Measurements from ENCODE around the gene ZNF207.

Gene ZNF207

GRCh38 chr17:32323046-32323445 lies 26.9 kb upstream of the ZNF207 start:
- no peaks in the 10 kb centered on the region for H3K9me3 Mint-ChIP-seq (ENCODE audit: low read depth)
- H3K4me3 Mint-ChIP-seq, result no peak overlapping the region
- no peak overlapping the region for H3K27ac Mint-ChIP-seq
- H3K27me3 Mint-ChIP-seq, result no peaks in the 10 kb centered on the region
- H3K36me3 Mint-ChIP-seq, result no peaks in the 10 kb centered on the region
- H3K4me1 Mint-ChIP-seq (ENCODE audit: low read depth), result peaks cover 24% of the 10 kb centered on the region

DNA sequence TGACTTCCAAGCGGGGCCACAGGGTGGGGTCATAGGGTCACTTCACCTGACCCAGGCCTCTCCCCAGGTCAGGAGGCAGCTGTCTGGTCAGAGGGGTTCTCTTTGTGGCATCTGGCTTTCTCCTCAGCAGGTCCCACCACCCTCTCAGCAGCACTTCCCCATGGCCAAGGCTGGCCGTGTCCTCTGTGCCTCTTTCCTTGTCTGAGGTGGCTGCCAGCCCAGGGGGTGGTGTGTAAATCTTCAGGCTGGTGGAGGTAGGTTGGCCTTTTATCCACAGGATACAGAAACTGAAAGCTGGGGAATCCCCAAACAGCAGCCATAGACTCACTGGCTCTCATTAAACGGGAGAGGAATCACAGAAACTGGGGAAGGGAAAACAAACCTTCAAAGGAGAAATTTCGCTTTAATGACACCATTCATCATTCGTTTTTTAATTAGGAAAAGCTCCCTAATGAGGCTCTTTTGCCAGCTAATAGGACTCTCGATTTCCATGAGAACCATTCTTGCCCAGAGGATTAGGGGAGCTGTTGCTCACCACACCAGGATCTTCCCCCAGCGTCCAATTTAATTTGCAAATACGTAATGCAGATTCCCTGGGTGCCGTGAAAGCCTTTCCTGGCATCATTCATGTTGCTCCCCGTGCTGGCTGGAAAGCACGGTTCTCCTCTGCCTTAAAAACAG lies 26.0 kb upstream of the ZNF207 start:
- H3K4me3 Mint-ChIP-seq, result peak overlapping the region; percentile 45
- no peak overlapping the region for H3K27ac Mint-ChIP-seq
- H3K36me3 Mint-ChIP-seq, result no peaks in the 10 kb centered on the region
- no peaks in the 10 kb centered on the region for H3K9me3 Mint-ChIP-seq (ENCODE audit: low read depth)
- peaks cover 22% of the 10 kb centered on the region for H3K4me1 Mint-ChIP-seq (ENCODE audit: low read depth)
- H3K27me3 Mint-ChIP-seq, result no peaks in the 10 kb centered on the region

DNA sequence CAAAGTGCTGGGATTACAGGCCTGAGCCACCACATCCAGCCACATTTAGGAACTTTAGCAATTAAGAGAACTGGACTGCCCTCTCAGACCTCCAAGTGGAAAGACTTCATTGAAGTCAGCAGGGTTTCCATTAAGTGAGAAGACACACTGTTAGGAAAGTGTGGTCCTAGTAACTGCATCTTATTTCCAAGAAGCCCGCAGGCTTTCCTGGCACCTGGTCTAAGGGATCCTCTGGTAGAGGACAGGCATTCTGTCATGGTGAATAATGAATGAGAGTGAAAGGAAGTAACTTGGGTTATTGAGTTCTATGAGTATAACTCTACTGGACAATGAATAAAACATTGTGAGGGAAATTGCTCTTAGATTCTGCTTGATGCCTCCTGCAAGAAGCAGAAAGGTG lies 22.0 kb upstream of the ZNF207 start:
- Mint-ChIP-seq H3K4me3 (no peak overlapping the region), H3K4me1 (ENCODE audit: low read depth) (peaks cover 37% of the 10 kb centered on the region), H3K36me3 (peaks cover 2% of the 10 kb centered on the region), H3K27me3 (no peaks in the 10 kb centered on the region), H3K27ac (no peak overlapping the region), H3K9me3 (ENCODE audit: low read depth) (no peaks in the 10 kb centered on the region)

GRCh38 chr17:32330147-32330546 lies 19.8 kb upstream of the ZNF207 start:
- Mint-ChIP-seq H3K36me3 (peaks cover 9% of the 10 kb centered on the region), H3K27ac (peak overlapping the region; percentile 78), H3K9me3 (ENCODE audit: low read depth) (no peaks in the 10 kb centered on the region), H3K27me3 (no peaks in the 10 kb centered on the region), H3K4me3 (peak overlapping the region; percentile 49), H3K4me1 (ENCODE audit: low read depth) (peaks cover 21% of the 10 kb centered on the region)

- peaks cover 21% of the 10 kb centered on the region for H3K4me1 Mint-ChIP-seq (ENCODE audit: low read depth)
- H3K36me3 Mint-ChIP-seq, result peaks cover 9% of the 10 kb centered on the region
- H3K27ac Mint-ChIP-seq, result peak overlapping the region; percentile 83
- peak overlapping the region; percentile 40 for H3K4me3 Mint-ChIP-seq
- no peaks in the 10 kb centered on the region for H3K27me3 Mint-ChIP-seq
- H3K9me3 Mint-ChIP-seq (ENCODE audit: low read depth), result no peaks in the 10 kb centered on the region
These were observed 18.5 kb upstream of the ZNF207 start for GRCh38 chr17:32331243-32332040.

GRCh38 chr17:32333187-32333586 lies 16.8 kb upstream of the ZNF207 start:
- Mint-ChIP-seq H3K4me1 (ENCODE audit: low read depth) (peaks cover 21% of the 10 kb centered on the region), H3K36me3 (peaks cover 9% of the 10 kb centered on the region), H3K4me3 (no peak overlapping the region), H3K27ac (no peak overlapping the region), H3K27me3 (no peaks in the 10 kb centered on the region), H3K9me3 (ENCODE audit: low read depth) (no peaks in the 10 kb centered on the region)

DNA sequence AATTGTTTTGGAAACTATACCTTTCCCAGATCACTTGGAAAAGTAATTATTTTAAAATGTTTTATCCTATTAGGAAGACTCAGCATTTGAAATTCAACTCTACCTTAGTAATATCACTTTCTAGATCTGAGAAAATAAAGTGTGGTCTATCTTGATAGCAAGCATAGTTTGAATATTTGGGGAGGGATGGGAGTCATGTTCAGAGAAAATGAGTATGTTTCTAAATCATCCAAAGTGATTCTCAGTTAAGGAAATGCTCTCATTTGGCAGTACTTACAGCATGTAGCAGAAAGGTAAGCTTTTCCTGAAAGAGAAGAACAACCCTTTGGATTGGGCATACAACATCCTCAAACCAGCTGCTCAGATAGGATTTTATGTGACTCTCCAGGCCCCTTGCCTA lies 14.9 kb upstream of the ZNF207 start:
- H3K4me3 Mint-ChIP-seq, result no peak overlapping the region
- H3K9me3 Mint-ChIP-seq (ENCODE audit: low read depth), result no peaks in the 10 kb centered on the region
- H3K4me1 Mint-ChIP-seq (ENCODE audit: low read depth), result peaks cover 22% of the 10 kb centered on the region
- H3K27ac Mint-ChIP-seq, result no peak overlapping the region
- H3K27me3 Mint-ChIP-seq, result no peaks in the 10 kb centered on the region
- H3K36me3 Mint-ChIP-seq, result peaks cover 9% of the 10 kb centered on the region

- H3K27ac Mint-ChIP-seq, result no peak overlapping the region
- peaks cover 16% of the 10 kb centered on the region for H3K4me1 Mint-ChIP-seq (ENCODE audit: low read depth)
- H3K4me3 Mint-ChIP-seq, result no peak overlapping the region
- no peaks in the 10 kb centered on the region for H3K27me3 Mint-ChIP-seq
- no peaks in the 10 kb centered on the region for H3K9me3 Mint-ChIP-seq (ENCODE audit: low read depth)
- H3K36me3 Mint-ChIP-seq, result peaks cover 9% of the 10 kb centered on the region
These were observed 14.3 kb upstream of the ZNF207 start for GRCh38 chr17:32335687-32336086.

GRCh38 chr17:32341141-32341856 lies 8.7 kb upstream of the ZNF207 start:
- H3K36me3 Mint-ChIP-seq, result no peaks in the 10 kb centered on the region
- peaks cover 24% of the 10 kb centered on the region for H3K4me1 Mint-ChIP-seq (ENCODE audit: low read depth)
- peak overlapping the region; percentile 98 for H3K27ac Mint-ChIP-seq
- peak overlapping the region; percentile 98 for H3K4me3 Mint-ChIP-seq
- no peaks in the 10 kb centered on the region for H3K9me3 Mint-ChIP-seq (ENCODE audit: low read depth)
- no peaks in the 10 kb centered on the region for H3K27me3 Mint-ChIP-seq

DNA sequence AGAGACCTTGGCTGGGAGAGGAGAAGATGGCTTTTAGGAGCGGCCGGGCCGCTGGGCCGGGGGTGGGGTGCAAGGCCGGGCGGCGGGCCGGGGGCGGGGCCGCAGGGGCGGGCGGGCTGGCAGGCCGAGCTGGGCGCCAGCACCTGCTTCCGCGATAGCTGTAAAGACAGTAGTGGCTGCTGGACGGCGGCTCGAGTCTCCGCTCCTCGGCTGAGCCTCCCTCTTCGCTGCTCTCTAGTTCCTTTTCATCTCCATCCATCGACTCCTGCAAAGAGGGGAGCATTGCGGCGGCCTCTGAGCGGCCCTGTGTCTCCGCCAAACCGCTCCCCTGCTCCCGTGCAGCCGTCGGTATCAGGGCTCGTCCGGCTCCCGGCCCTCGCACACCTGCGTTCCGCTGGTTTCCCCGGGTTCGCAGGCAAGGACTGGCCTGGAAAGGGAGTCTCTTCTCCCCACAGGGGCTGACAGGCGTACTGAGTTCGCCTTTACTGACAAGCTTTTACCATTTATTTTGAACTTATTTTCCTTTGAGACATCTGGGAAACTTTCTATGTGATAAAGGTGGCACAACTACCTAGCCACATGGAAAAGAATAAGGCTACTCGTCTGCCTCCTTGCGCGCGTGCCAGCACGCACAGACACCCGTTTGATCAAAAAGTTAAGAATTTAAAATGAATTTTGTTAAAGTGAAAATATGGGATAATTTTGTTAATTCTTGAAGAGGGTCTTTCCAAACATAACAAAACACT lies 7.9 kb upstream of the ZNF207 start, which contains the start of gene C17orf75:
C17orf75 (minus strand) TSS at position 317 of the 746 bp plus-strand sequence; CDS start at position 283, 34 bp downstream.
- no peaks in the 10 kb centered on the region for H3K27me3 Mint-ChIP-seq
- no peaks in the 10 kb centered on the region for H3K36me3 Mint-ChIP-seq
- peak within 1 kb of the TSS; percentile 98 for H3K27ac Mint-ChIP-seq
- peaks cover 24% of the 10 kb centered on the region for H3K4me1 Mint-ChIP-seq (ENCODE audit: low read depth)
- H3K4me3 Mint-ChIP-seq, result peak within 1 kb of the TSS; percentile 98
- no peaks in the 10 kb centered on the region for H3K9me3 Mint-ChIP-seq (ENCODE audit: low read depth)

DNA sequence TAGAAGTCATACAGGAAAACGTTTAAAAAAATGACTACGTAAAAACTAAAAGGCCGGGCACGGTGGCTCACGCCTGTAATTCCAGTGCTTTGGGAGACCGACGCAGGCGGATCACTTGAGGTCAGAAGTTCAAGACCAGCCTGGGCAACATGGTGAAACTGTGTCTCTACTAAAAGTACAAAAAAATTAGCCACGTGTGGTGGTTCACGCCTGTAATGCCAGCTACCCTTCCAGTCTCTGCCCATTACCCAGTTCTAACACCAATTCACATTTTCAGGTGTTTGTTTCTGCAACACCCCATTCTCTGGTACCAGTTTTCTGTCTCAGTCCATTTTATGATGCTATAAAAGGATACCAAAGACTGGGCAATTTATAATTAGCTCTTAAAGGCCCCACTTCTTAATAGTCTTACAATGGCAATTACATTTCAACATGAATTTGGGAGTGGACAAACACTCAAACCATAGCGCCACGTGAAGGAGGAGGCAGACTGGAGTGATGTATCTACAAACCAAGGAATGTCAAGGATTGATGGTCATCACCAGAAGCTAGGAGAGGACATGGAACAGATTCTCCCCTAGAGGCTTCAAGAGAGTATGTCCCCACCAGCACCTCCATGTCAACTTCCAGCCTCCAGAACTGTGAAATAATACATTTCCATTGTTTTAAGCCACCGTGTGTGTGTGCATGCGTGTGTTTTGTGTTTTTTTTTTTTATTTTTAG lies 7.2 kb upstream of the ZNF207 start:
- H3K4me3 Mint-ChIP-seq, result peak overlapping the region; percentile 98
- peaks cover 24% of the 10 kb centered on the region for H3K4me1 Mint-ChIP-seq (ENCODE audit: low read depth)
- no peaks in the 10 kb centered on the region for H3K36me3 Mint-ChIP-seq
- no peaks in the 10 kb centered on the region for H3K27me3 Mint-ChIP-seq
- H3K27ac Mint-ChIP-seq, result peak overlapping the region; percentile 89
- no peaks in the 10 kb centered on the region for H3K9me3 Mint-ChIP-seq (ENCODE audit: low read depth)

- H3K36me3 Mint-ChIP-seq, result no peaks in the 10 kb centered on the region
- H3K9me3 Mint-ChIP-seq (ENCODE audit: low read depth), result no peaks in the 10 kb centered on the region
- H3K4me1 Mint-ChIP-seq (ENCODE audit: low read depth), result peaks cover 27% of the 10 kb centered on the region
- no peak overlapping the region for H3K27ac Mint-ChIP-seq
- H3K4me3 Mint-ChIP-seq, result no peak overlapping the region
- H3K27me3 Mint-ChIP-seq, result no peaks in the 10 kb centered on the region
These were observed 3.9 kb upstream of the ZNF207 start for GRCh38 chr17:32345951-32346600.

- Mint-ChIP-seq H3K4me3 (peak overlapping the region; percentile 58), H3K27ac (no peak overlapping the region), H3K4me1 (ENCODE audit: low read depth) (peaks cover 24% of the 10 kb centered on the region), H3K9me3 (ENCODE audit: low read depth) (no peaks in the 10 kb centered on the region), H3K27me3 (no peaks in the 10 kb centered on the region), H3K36me3 (peaks cover 6% of the 10 kb centered on the region)
These were observed 1.5 kb upstream of the ZNF207 start for GRCh38 chr17:32348483-32348800.

DNA sequence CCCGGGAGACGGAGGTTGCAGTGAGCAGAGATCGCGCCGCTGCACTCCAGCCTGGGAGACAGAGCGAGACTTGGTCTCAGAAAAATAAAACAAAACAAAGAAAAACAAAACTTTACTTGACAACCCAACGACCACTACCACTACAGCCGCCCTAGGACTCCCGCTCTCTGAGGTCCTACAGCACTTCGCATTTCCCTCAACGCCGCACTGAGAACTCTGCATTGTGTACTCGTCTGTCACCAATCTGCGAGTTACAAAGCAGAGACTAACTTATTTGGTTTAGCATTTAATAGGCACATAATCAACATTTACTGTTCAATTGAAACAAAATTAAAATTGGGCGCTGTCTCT lies 479 bp upstream of the ZNF207 start:
- peaks cover 30% of the 10 kb centered on the region for H3K4me1 Mint-ChIP-seq (ENCODE audit: low read depth)
- H3K27ac Mint-ChIP-seq, result peak overlapping the region; percentile 99
- peaks cover 6% of the 10 kb centered on the region for H3K36me3 Mint-ChIP-seq
- H3K9me3 Mint-ChIP-seq (ENCODE audit: low read depth), result no peaks in the 10 kb centered on the region
- peak overlapping the region; percentile 100 for H3K4me3 Mint-ChIP-seq
- no peaks in the 10 kb centered on the region for H3K27me3 Mint-ChIP-seq

Data from activated naive CD8-positive, alpha-beta T cell (primary cell).